SK-N-SH (cell line): ENCODE data around the gene ADAMTS2. TPM values are rescaled to one million over a fixed set of nuclear protein-coding genes. Genes with fewer than 3 reads are reported as not detected.

Experiments
- CTCF ChIA-PET: fragments of 300-600, 350-600 bp; formaldehyde crosslinking; extraction: SDS; loops from one replicate; lab custom pipeline; 2021; lab: Yijun Ruan, JAX
- POLR2A ChIA-PET: fragments of 350-600 bp; sonication (Branson Sonifier 250); formaldehyde crosslinking; extraction: SDS; loops from one replicate; lab custom pipeline; 2020; ENCODE audit warnings: antibody characterized with exemption, inconsistent platforms; lab: Yijun Ruan, JAX
- DNase-seq: peaks from one replicate; pipeline ENCODE4 v3.0.0; 2012
- H2AFZ ChIP-seq: fragments of 200-600 bp; sonication (generic); 2 replicates; pipeline ENCODE4 v1.8.1; 2016; ENCODE audit warnings: antibody characterized with exemption, mild to moderate bottlenecking, low read depth
- H3F3A ChIP-seq: fragments of 200-600 bp; sonication (generic); replicated peaks from 2 replicates; pipeline ENCODE3; 2016; ENCODE audit warnings: antibody characterized with exemption, mild to moderate bottlenecking; ENCODE audit not compliant: insufficient read depth
- H3K27ac ChIP-seq, 2 experiments: fragments of 200-500 bp in 1 of 2; fragments of 200-600 bp in 1 of 2; sonication (Bioruptor generic) in 1 of 2; sonication (generic), shearing (Covaris generic) in 1 of 2; 2 replicates each; pipeline versions ENCODE4 v1.5.1 to v1.6.1; 2014 to 2016; ENCODE audit warnings: low read depth in 2 of 2, inconsistent platforms in 1 of 2, low read length in 1 of 2, mild to moderate bottlenecking in 1 of 2, mixed read lengths in 1 of 2
- H3K27me3 ChIP-seq: fragments of 200-600 bp; sonication (generic), shearing (Covaris generic); 2 replicates; pipeline ENCODE4 v1.6.1; 2016; ENCODE audit warnings: mixed run types; ENCODE audit not compliant: insufficient read depth
- H3K36me3 ChIP-seq, 2 experiments: fragments of 200-500 bp in 1 of 2; fragments of 200-600 bp in 1 of 2; sonication (Bioruptor generic) in 1 of 2; sonication (generic) in 1 of 2; replicated peaks in 1 of 2; 2 replicates each; pipeline versions ENCODE3 to v1.5.1; 2014 to 2016; ENCODE audit warnings: low read length in 1 of 2, mild to moderate bottlenecking in 1 of 2; ENCODE audit not compliant: insufficient read depth in 2 of 2, control insufficient read depth in 1 of 2
- H3K4me1 ChIP-seq, 2 experiments: fragments of 200-500 bp in 1 of 2; fragments of 200-600 bp in 1 of 2; sonication (Bioruptor generic) in 1 of 2; sonication (generic), shearing (Covaris generic) in 1 of 2; 2 replicates each; pipeline versions ENCODE4 v1.5.1 to v1.6.1; 2014 to 2016; ENCODE audit warnings: low read depth in 1 of 2, low read length in 1 of 2, mixed run types in 1 of 2; ENCODE audit not compliant: insufficient read depth in 2 of 2, control insufficient read depth in 1 of 2
- H3K4me2 ChIP-seq: fragments of 200-600 bp; sonication (generic), shearing (Covaris generic); 2 replicates; pipeline ENCODE4 v1.6.1; 2017; ENCODE audit warnings: mixed run types
- H3K4me3 ChIP-seq, 2 experiments: fragments of 200-500 bp in 1 of 2; fragments of 200-600 bp in 1 of 2; sonication (Bioruptor generic) in 1 of 2; sonication (generic), shearing (Covaris generic) in 1 of 2; 2 replicates each; pipeline versions ENCODE4 v1.5.1 to v1.8.1; 2014 to 2016; ENCODE audit warnings: low read depth in 2 of 2, inconsistent platforms in 1 of 2, low read length in 1 of 2, mild to moderate bottlenecking in 1 of 2, mixed read lengths in 1 of 2, moderate library complexity in 1 of 2
- H3K79me2 ChIP-seq: fragments of 200-600 bp; sonication (generic); 2 replicates; pipeline ENCODE4 v1.8.1; 2017; ENCODE audit warnings: mild to moderate bottlenecking; ENCODE audit not compliant: insufficient read depth
- H3K9ac ChIP-seq: fragments of 200-600 bp; sonication (generic); 2 replicates; pipeline ENCODE4 v1.6.1; 2017; ENCODE audit warnings: mixed run types
- H3K9me2 ChIP-seq: fragments of 200-600 bp; sonication (generic); 2 replicates; pipeline ENCODE4 v1.6.1; 2017; ENCODE audit warnings: mixed run types
- H3K9me3 ChIP-seq: fragments of 200-600 bp; sonication (generic); 2 replicates; pipeline ENCODE4 v1.6.1; 2017; ENCODE audit warnings: mixed run types, mild to moderate bottlenecking, moderate library complexity
- H4K20me1 ChIP-seq: fragments of 200-600 bp; sonication (generic); 2 replicates; pipeline ENCODE4 v1.6.1; 2017; ENCODE audit warnings: mild to moderate bottlenecking, mixed run types; ENCODE audit not compliant: insufficient read depth
- EP300 ChIP-seq, 2 experiments: IDR thresholded peaks; 2 replicates each; pipeline versions ENCODE4 v1.4.0 to v1.6.1; 2012; ENCODE audit warnings: borderline replicate concordance in 1 of 2, low read depth in 1 of 2, low read length in 1 of 2
- GATA2 ChIP-seq: sonication (generic); formaldehyde crosslinking; IDR thresholded peaks from 2 replicates; pipeline ENCODE4 v1.5.0; 2020; ENCODE audit warnings: mild to moderate bottlenecking, missing genetic modification reagents
- IRF3 ChIP-seq: fragments of 150-350 bp; IDR thresholded peaks from 2 replicates; pipeline ENCODE4 v1.6.1; 2016; ENCODE audit warnings: mild to moderate bottlenecking, low read depth, low read length
- MEF2A ChIP-seq: IDR thresholded peaks from 2 replicates; pipeline ENCODE4 v1.4.0; 2012; ENCODE audit warnings: low read depth, borderline replicate concordance
- PBX3 ChIP-seq: IDR thresholded peaks from 2 replicates; pipeline ENCODE4; 2012
- POLR2AphosphoS5 ChIP-seq: IDR thresholded peaks from 2 replicates; pipeline ENCODE4 v1.6.1; 2012; ENCODE audit warnings: low read depth, low read length
- RFX5 ChIP-seq: IDR thresholded peaks from 2 replicates; pipeline ENCODE4 v1.6.1; 2012; ENCODE audit warnings: mild to moderate bottlenecking, improper control_type of control experiment, low read length
- SIN3A ChIP-seq: IDR thresholded peaks from 2 replicates; pipeline ENCODE4 v1.6.1; 2012; ENCODE audit warnings: low read depth, mild to moderate bottlenecking, low read length, moderate library complexity, borderline replicate concordance
- SMC3 ChIP-seq: IDR thresholded peaks from 2 replicates; pipeline ENCODE4 v1.6.1; 2012; ENCODE audit warnings: low read depth, low read length, improper control_type of control experiment
- TAF1 ChIP-seq: IDR thresholded peaks from 2 replicates; pipeline ENCODE4 v1.6.1; 2012; ENCODE audit warnings: low read depth, mild to moderate bottlenecking, low read length, moderate library complexity, borderline replicate concordance
- TEAD4 ChIP-seq: IDR thresholded peaks from 2 replicates; pipeline ENCODE4 v1.4.0; 2012; ENCODE audit warnings: mild to moderate bottlenecking, borderline replicate concordance; ENCODE audit not compliant: insufficient read depth
- WGBS: methylation state at CpG from one replicate; pipeline ENCODE4 v1.1.6; 2017; ENCODE audit warnings: low lambda C conversion rate; 5-methylcytosine and 5-hydroxymethylcytosine counted together
- polyA plus RNA-seq, 3 experiments: library from polyadenylated mRNA; depleted of rRNA; stranded (reverse); fragments of >200 nt; gene quantifications; 2 replicates each; pipeline ENCODE4 v1.2.3, GENCODE V29; 2012

The ADAMTS2 gene
- polyA plus RNA-seq, 1 of the 3 experiments (the other 2 are of a cell fraction): 0.12 TPM

- no peak for TF ChIP-seq IRF3
- TF ChIP-seq RFX5: no peak
- TF ChIP-seq SMC3: no peak
- no peak for TF ChIP-seq TEAD4
- TF ChIP-seq PBX3: no peak
Observed at GRCh38 chr5:179264783-179265513, 80.3 kb downstream of the ADAMTS2 start (continued).

GRCh38 chr5:179264053-179264782 is 81.0 kb downstream of the ADAMTS2 start:
- Histone ChIP-seq H3K4me1 (peaks cover 0 to 95% of the 10 kb centered on the region in 2 experiments; a peak in 2 of 4 replicates), H3K79me2 (no peaks in the 10 kb centered on the region), H3K27ac (peak overlapping the region in 1 of 2 experiments; percentile 96; a peak in 1 of 4 replicates), H2AFZ (no peak overlapping the region), H3K4me3 (no peak overlapping the region), H3F3A (no peaks in the 10 kb centered on the region), H3K9me3 (no peaks in the 10 kb centered on the region), H3K27me3 (no peaks in the 10 kb centered on the region), H3K36me3 (no peaks in the 10 kb centered on the region), H3K9ac (no peak overlapping the region), H3K9me2 (no peaks in the 10 kb centered on the region), H4K20me1 (no peaks in the 10 kb centered on the region), H3K4me2 (no peak overlapping the region)
- ChIA-PET POLR2A (no interaction called here), CTCF (interaction anchor here (1.0 to 4.8 kb wide), 8 partner anchors 10 to 1029 kb away, joined by 3 to 26 read pairs (median 3); no protein-coding TSS in a partner anchor)
- 45% methylated on average over 11 of the region's 13 CpGs for WGBS
- peak; percentile 36 for DNase-seq
- TF ChIP-seq IRF3 (no peak), EP300 (IDR thresholded peaks at IDR 0.05; ENCODE audit: borderline replicate concordance in 1 of 2, low read depth in 1 of 2, low read length in 1 of 2) (no peak), RFX5 (no peak), MEF2A (no peak), GATA2 (CRISPR knock-in tag) (no peak), POLR2AphosphoS5 (no peak), TEAD4 (no peak), TAF1 (no peak), SIN3A (no peak)
